DOHH2 (cell line): ENCODE results near the gene ANAPC16.

Source experiments
- H3F3A ChIP-seq: fragments of 200-600 bp; sonication (generic), shearing (Covaris generic); 2 replicates; pipeline ENCODE4 v1.6.0; 2016; ENCODE audit warnings: antibody characterized with exemption, mild to moderate bottlenecking; ENCODE audit not compliant: control insufficient read depth, insufficient read depth
- H3K27ac ChIP-seq: fragments of 200-600 bp; sonication (generic); 2 replicates; pipeline ENCODE4 v1.5.1; 2014; ENCODE audit warnings: low read depth, mild to moderate bottlenecking, low read length, moderate library complexity
- H3K27me3 ChIP-seq: fragments of 200-600 bp; sonication (generic); 2 replicates; pipeline ENCODE4 v1.6.1; 2014; ENCODE audit warnings: mild to moderate bottlenecking, low read length, mixed read lengths; ENCODE audit not compliant: control insufficient read depth
- H3K36me3 ChIP-seq: fragments of 200-600 bp; sonication (generic); 2 replicates; pipeline ENCODE4 v1.6.1; 2014; ENCODE audit warnings: mild to moderate bottlenecking, low read length, moderate library complexity, mixed read lengths; ENCODE audit not compliant: control insufficient read depth
- H3K4me1 ChIP-seq: fragments of 200-600 bp; sonication (generic); 2 replicates; pipeline ENCODE4 v1.6.1; 2014; ENCODE audit warnings: mild to moderate bottlenecking, low read length, mixed read lengths; ENCODE audit not compliant: control insufficient read depth
- H3K4me2 ChIP-seq: fragments of 200-600 bp; sonication (generic); 2 replicates; pipeline ENCODE4 v1.6.0; 2014; ENCODE audit warnings: mild to moderate bottlenecking, low read length, moderate library complexity
- H3K4me3 ChIP-seq: fragments of 200-600 bp; sonication (generic); 2 replicates; pipeline ENCODE4 v1.5.1; 2014; ENCODE audit warnings: mild to moderate bottlenecking, low read length, mixed read lengths
- H3K79me2 ChIP-seq: fragments of 200-600 bp; sonication (generic); 2 replicates; pipeline ENCODE4 v1.6.1; 2014; ENCODE audit warnings: mild to moderate bottlenecking, low read length, mixed read lengths; ENCODE audit not compliant: control insufficient read depth
- H3K9me2 ChIP-seq: fragments of 200-600 bp; sonication (generic); replicated peaks from 2 replicates; pipeline ENCODE4 v1.6.1; 2014; ENCODE audit warnings: mild to moderate bottlenecking, low read length, mixed read lengths; ENCODE audit not compliant: control insufficient read depth
- H3K9me3 ChIP-seq: fragments of 200-600 bp; sonication (generic); 2 replicates; pipeline ENCODE4 v1.6.1; 2014; ENCODE audit warnings: antibody characterized with exemption, low read length, mixed read lengths; ENCODE audit not compliant: control insufficient read depth, insufficient read depth
- H4K20me1 ChIP-seq: fragments of 200-600 bp; sonication (generic); 2 replicates; pipeline ENCODE4 v1.6.0; 2014; ENCODE audit warnings: low read depth, mild to moderate bottlenecking, antibody characterized with exemption, low read length, moderate library complexity; ENCODE audit not compliant: control insufficient read depth, insufficient read depth
- CTCF ChIP-seq: fragments of 200-600 bp; sonication (generic); IDR thresholded peaks from one replicate; pipeline ENCODE4 v1.5.1; 2014; ENCODE audit warnings: antibody characterized with exemption, mild to moderate bottlenecking, low read depth, low read length; ENCODE audit not compliant: poor library complexity, severe bottlenecking
- EZH2phosphoT487 ChIP-seq: fragments of 200-600 bp; sonication (generic); IDR thresholded peaks from 2 replicates; pipeline ENCODE4 v1.6.1; 2017; ENCODE audit warnings: borderline replicate concordance, mild to moderate bottlenecking, antibody characterized with exemption, low read length, moderate library complexity, mixed read lengths

The ANAPC16 gene

GRCh38 chr10:72215611-72216549, at the start of gene ANAPC16, which contains the start of gene ASCC1:
Gene ANAPC16 (plus strand): TSS chr10:72216012. CDS start chr10:72223915, 7,903 bp downstream.
Gene ASCC1 (minus strand): TSS chr10:72216276. CDS start chr10:72213298, 2,978 bp downstream.
- peak within 1 kb of the TSS; percentile 80 for H3K27ac ChIP-seq
- H3K4me1 ChIP-seq = peaks cover 46% of the 10 kb centered on the region
- peak within 1 kb of the TSS; percentile 92 for H3K4me2 ChIP-seq
- H3K9me2 ChIP-seq = no peaks in the 10 kb centered on the region
- H3F3A ChIP-seq = peaks cover 18% of the 10 kb centered on the region
- peaks cover 9% of the 10 kb centered on the region for H4K20me1 ChIP-seq
- H3K9me3 ChIP-seq = no peaks in the 10 kb centered on the region
- H3K4me3 ChIP-seq = peak within 1 kb of the TSS; percentile 94
- TF ChIP-seq EZH2phosphoT487 (no peak), CTCF (no peak)
- H3K36me3 ChIP-seq = peaks cover 45% of the 10 kb centered on the region
- H3K79me2 ChIP-seq = peaks cover 75% of the 10 kb centered on the region
- H3K27me3 ChIP-seq = no peaks in the 10 kb centered on the region

GRCh38 chr10:72167118-72167517, 48.7 kb upstream of the ANAPC16 start:
- H3K79me2 ChIP-seq = no peaks in the 10 kb centered on the region
- no peaks in the 10 kb centered on the region for H3K27me3 ChIP-seq
- H4K20me1 ChIP-seq = no peaks in the 10 kb centered on the region
- no peaks in the 10 kb centered on the region for H3K9me2 ChIP-seq
- no peak overlapping the region for H3K4me2 ChIP-seq
- H3K36me3 ChIP-seq = no peaks in the 10 kb centered on the region
- no peak overlapping the region for H3K4me3 ChIP-seq
- TF ChIP-seq CTCF (no peak), EZH2phosphoT487 (no peak)
- no peaks in the 10 kb centered on the region for H3K4me1 ChIP-seq
- no peaks in the 10 kb centered on the region for H3K9me3 ChIP-seq
- 0 out of 2 replicates have a peak, but pooled peaks cover 2% of the 10 kb centered on the region for H3F3A ChIP-seq
- H3K27ac ChIP-seq = no peak overlapping the region

GRCh38 chr10:72170263-72170662, 45.5 kb upstream of the ANAPC16 start:
- Histone ChIP-seq H4K20me1 (no peaks in the 10 kb centered on the region), H3F3A (no peaks in the 10 kb centered on the region), H3K9me3 (no peaks in the 10 kb centered on the region), H3K27me3 (no peaks in the 10 kb centered on the region), H3K27ac (no peak overlapping the region), H3K9me2 (no peaks in the 10 kb centered on the region), H3K4me3 (no peak overlapping the region), H3K36me3 (no peaks in the 10 kb centered on the region), H3K4me2 (no peak overlapping the region), H3K79me2 (no peaks in the 10 kb centered on the region), H3K4me1 (peaks cover 14% of the 10 kb centered on the region)
- TF ChIP-seq EZH2phosphoT487 (no peak), CTCF (no peak)
